ENCODE measurements around the gene CD63. TPM values are rescaled to one million over a fixed set of nuclear protein-coding genes. Genes with fewer than 3 reads are reported as not detected.
A peak's percentile ranks its signal among the peaks of the same experiment; 100 is the strongest.

Gene CD63
- total and polyA plus RNA-seq, 2 of the 13 experiments (the other 11 are each of a cell fraction or from before 2014, with no cell fraction given): 234 to 277 TPM

DNA sequence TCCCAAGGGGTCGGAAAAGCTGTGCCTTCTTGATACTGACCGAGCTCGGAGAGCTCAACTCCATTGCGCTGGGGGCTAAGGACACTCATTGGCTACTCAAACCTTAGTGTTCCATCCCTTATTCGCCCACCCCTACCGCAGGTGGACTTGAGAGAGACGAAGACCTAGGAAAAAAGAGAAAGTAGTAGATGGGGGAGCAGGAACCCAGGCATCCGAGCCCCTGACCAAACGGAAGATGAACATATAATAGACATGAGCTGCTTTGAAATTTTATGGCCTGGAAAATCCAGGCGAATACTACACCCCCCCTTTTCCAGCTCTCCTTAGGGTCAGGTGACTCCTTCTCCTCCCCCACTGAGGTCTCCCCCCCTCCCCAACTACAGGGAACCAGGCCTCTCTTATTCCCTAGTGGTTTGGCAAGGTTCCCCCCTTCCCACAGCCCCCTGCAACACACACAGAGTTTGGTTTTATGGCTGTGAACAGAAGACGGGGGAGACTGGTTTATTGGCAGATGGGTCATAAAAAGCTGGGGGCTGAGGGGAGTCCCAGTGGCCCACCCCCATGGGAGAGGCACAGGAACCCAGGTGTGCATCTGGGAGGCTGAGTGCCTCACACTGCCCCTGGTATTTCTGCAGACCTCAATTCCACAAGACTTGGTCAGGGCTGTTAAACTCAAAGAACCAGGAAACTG, 15.7 kb upstream of the CD63 start (continued):
- TF ChIP-seq, protein P1, sequence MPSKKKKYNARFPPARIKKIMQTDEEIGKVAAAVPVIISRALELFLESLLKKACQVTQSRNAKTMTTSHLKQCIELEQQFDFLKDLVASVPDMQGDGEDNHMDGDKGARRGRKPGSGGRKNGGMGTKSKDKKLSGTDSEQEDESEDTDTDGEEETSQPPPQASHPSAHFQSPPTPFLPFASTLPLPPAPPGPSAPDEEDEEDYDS (CRISPR knock-in tag; IDR thresholded peaks at IDR 0.05): no peak
- TF ChIP-seq GFI1 (CRISPR knock-in tag; IDR thresholded peaks at IDR 0.05; ENCODE audit: borderline replicate concordance): no peak
- no peak for TF ChIP-seq HCFC1 (IDR thresholded peaks at IDR 0.05; ENCODE audit: low read depth, low read length)
- TF ChIP-seq SRSF9 (IDR thresholded peaks at IDR 0.05; ENCODE audit: borderline replicate concordance, insufficient read depth, low read depth, low read length, poor library complexity, severe bottlenecking): no peak

DNA sequence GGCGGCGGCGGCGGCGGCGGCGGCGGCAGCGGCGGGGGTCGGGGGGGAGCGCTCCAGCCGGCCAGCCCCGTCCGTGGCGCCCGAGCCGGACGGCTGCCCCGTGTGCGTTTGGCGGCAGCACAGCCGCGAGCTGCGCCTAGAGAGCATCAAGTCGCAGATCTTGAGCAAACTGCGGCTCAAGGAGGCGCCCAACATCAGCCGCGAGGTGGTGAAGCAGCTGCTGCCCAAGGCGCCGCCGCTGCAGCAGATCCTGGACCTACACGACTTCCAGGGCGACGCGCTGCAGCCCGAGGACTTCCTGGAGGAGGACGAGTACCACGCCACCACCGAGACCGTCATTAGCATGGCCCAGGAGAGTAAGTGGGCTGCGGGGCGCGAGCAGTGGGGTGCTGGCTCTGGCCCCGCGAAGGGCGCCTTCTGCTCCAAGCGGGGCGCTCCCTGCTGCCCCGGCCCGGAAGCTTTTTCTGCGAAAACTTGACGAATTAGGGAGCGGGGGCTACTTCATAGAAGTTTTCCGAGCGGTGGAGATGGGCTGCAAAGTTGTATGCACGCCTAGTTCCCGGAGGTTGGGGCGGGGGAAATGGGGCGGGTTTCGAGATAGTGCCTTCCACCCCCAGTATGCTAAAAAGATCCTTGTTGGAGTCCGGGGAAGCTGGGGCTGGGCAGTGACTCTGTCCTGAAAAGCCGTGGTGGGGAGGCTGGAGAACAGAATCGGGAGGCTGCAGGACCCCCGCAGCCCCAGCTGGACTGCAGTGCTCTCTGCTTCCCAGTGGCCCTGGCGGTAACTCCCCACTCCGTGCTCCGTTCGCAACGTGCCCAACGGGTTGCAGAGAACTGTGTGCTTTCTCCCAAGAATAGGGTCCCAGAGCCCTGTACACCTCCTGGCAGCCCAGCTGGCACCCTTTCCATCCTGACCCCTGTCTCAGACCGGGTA, 14.9 kb upstream of the CD63 start:
- Histone ChIP-seq H3K4me1 (ENCODE audit: insufficient read depth, low read length) (peaks cover 39% of the 10 kb centered on the region), H3K79me2 (ENCODE audit: insufficient read depth, low read length) (no peaks in the 10 kb centered on the region), H3K9me3 (ENCODE audit: low read length) (no peaks in the 10 kb centered on the region), H3K36me3 (replicated peaks in 1 of 2; ENCODE audit: control insufficient read depth in 1 of 2, insufficient read depth in 2 of 2, low read length in 2 of 2) (no peaks in the 10 kb centered on the region), H3K4me3 (replicated peaks in 1 of 3; ENCODE audit: insufficient read depth in 1 of 3, low read depth in 2 of 3, low read length in 3 of 3) (peak overlapping the region; percentile 58 to 88 (median 74)), H3K4me2 (ENCODE audit: low read depth, low read length) (peak overlapping the region; percentile 98), H3K9ac (ENCODE audit: insufficient read depth, low read depth, low read length) (peak overlapping the region; percentile 50), H4K20me1 (ENCODE audit: insufficient read depth, low read length) (no peaks in the 10 kb centered on the region), H3K27ac (ENCODE audit: extremely low read length, insufficient read depth, low read length) (no peak overlapping the region), H3K27me3 (ENCODE audit: control insufficient read depth in 1 of 2, insufficient read depth in 2 of 2, low read length in 2 of 2) (peaks cover 0 to 12% of the 10 kb centered on the region in 2 experiments; a peak in 2 of 5 replicates), H2AFZ (ENCODE audit: low read length) (no peak overlapping the region)
- ATAC-seq: peak; percentile 51
- FAIRE-seq: no peak
- BruUV-seq (replicated peaks): no TSS peak
- DNase-seq (ENCODE audit: low spot score): no peak
- ChIA-PET CTCF (ENCODE audit: low intra/inter-chr PET ratio, low total read pairs) (no interaction called here), POLR2A (interaction anchor here (0.9 to 3.0 kb wide), 3 partner anchors 74 to 184 kb away, joined by 3 to 15 read pairs (median 7); partner anchors contain the start of genes DNAJC14, ORMDL2, PYM1 and SARNP)
- WGBS (ENCODE audit: low lambda C conversion rate): 2% methylated on average over 24 of the region's 73 CpGs
- intact Hi-C loops (cut with micrococcal nuclease; ENCODE audit: unreplicated experiment) (no loop called here), in situ Hi-C loops (cut with HindIII; ENCODE audit: extremely low pct_ligation_motif_present, low pct_unique_long_range_greater_than_20kb) (no loop called here)
- TF ChIP-seq GABPB1 (CRISPR knock-in tag; IDR thresholded peaks at IDR 0.05) (peak; percentile 40; the same call in 1 of the 2 replicates), AKAP8 (CRISPR knock-in tag; IDR thresholded peaks at IDR 0.05) (no peak), HES4 (CRISPR knock-in tag; IDR thresholded peaks at IDR 0.05; ENCODE audit: borderline replicate concordance) (no peak), ZFP36L1 (CRISPR knock-in tag; IDR thresholded peaks at IDR 0.05) (no peak)
- TF ChIP-seq, protein P2, sequence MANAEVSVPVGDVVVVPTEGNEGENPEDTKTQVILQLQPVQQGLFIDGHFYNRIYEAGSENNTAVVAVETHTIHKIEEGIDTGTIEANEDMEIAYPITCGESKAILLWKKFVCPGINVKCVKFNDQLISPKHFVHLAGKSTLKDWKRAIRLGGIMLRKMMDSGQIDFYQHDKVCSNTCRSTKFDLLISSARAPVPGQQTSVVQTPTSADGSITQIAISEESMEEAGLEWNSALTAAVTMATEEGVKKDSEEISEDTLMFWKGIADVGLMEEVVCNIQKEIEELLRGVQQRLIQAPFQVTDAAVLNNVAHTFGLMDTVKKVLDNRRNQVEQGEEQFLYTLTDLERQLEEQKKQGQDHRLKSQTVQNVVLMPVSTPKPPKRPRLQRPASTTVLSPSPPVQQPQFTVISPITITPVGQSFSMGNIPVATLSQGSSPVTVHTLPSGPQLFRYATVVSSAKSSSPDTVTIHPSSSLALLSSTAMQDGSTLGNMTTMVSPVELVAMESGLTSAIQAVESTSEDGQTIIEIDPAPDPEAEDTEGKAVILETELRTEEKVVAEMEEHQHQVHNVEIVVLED (CRISPR knock-in tag; IDR thresholded peaks at IDR 0.05; ENCODE audit: borderline replicate concordance): no peak
- TF ChIP-seq, protein P3, sequence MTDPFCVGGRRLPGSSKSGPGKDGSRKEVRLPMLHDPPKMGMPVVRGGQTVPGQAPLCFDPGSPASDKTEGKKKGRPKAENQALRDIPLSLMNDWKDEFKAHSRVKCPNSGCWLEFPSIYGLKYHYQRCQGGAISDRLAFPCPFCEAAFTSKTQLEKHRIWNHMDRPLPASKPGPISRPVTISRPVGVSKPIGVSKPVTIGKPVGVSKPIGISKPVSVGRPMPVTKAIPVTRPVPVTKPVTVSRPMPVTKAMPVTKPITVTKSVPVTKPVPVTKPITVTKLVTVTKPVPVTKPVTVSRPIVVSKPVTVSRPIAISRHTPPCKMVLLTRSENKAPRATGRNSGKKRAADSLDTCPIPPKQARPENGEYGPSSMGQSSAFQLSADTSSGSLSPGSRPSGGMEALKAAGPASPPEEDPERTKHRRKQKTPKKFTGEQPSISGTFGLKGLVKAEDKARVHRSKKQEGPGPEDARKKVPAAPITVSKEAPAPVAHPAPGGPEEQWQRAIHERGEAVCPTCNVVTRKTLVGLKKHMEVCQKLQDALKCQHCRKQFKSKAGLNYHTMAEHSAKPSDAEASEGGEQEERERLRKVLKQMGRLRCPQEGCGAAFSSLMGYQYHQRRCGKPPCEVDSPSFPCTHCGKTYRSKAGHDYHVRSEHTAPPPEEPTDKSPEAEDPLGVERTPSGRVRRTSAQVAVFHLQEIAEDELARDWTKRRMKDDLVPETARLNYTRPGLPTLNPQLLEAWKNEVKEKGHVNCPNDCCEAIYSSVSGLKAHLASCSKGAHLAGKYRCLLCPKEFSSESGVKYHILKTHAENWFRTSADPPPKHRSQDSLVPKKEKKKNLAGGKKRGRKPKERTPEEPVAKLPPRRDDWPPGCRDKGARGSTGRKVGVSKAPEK (CRISPR knock-in tag; IDR thresholded peaks at IDR 0.05; ENCODE audit: borderline replicate concordance): no peak
- TF ChIP-seq, protein P4, sequence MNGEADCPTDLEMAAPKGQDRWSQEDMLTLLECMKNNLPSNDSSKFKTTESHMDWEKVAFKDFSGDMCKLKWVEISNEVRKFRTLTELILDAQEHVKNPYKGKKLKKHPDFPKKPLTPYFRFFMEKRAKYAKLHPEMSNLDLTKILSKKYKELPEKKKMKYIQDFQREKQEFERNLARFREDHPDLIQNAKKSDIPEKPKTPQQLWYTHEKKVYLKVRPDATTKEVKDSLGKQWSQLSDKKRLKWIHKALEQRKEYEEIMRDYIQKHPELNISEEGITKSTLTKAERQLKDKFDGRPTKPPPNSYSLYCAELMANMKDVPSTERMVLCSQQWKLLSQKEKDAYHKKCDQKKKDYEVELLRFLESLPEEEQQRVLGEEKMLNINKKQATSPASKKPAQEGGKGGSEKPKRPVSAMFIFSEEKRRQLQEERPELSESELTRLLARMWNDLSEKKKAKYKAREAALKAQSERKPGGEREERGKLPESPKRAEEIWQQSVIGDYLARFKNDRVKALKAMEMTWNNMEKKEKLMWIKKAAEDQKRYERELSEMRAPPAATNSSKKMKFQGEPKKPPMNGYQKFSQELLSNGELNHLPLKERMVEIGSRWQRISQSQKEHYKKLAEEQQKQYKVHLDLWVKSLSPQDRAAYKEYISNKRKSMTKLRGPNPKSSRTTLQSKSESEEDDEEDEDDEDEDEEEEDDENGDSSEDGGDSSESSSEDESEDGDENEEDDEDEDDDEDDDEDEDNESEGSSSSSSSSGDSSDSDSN (CRISPR knock-in tag; IDR thresholded peaks at IDR 0.05): 0 out of 2 replicates have a peak, but pooled peaks have one; percentile 7

All from HepG2 (cell line).